HG03354 (cell line): Measurements from ENCODE around the gene MALT1.

Experiments
- ATAC-seq: cut with Tn5 transposase; IDR thresholded peaks from one replicate; pipeline ENCODE4 v1.9.1; 2021; ENCODE audit warnings: mild to moderate bottlenecking; ENCODE audit not compliant: unreplicated experiment, poor library complexity, severe bottlenecking

The MALT1 gene

GRCh38 chr18:58792086-58792485 is 120.8 kb downstream of the MALT1 start:
- peak; percentile 93 for ATAC-seq

- no peak for ATAC-seq
These were observed 122.1 kb downstream of the MALT1 start for GRCh38 chr18:58793361-58793760.

GRCh38 chr18:58796220-58796619 is 125.0 kb downstream of the MALT1 start:
- ATAC-seq, result no peak

- no peak for ATAC-seq
These were observed 129.3 kb downstream of the MALT1 start for GRCh38 chr18:58800582-58800981.

GRCh38 chr18:58802959-58803358 is 131.7 kb downstream of the MALT1 start:
- ATAC-seq, result no peak

- ATAC-seq, result no peak
These were observed 132.7 kb downstream of the MALT1 start for GRCh38 chr18:58803978-58804377.
